NCI-H1092 treated with DMSO at 0.1 percent for 48 hours (cell line): ENCODE results near the gene STAT1.
"Not testable (repeated sequence)": the region's sequence is repeated elsewhere in the genome, so short reads cannot be mapped to it uniquely, and the experiment has no call there.

Source experiments
- DNase-seq: peaks from one replicate; lab custom pipeline; 2025; lab: John Stamatoyannopoulos, UW

Gene STAT1

DNA sequence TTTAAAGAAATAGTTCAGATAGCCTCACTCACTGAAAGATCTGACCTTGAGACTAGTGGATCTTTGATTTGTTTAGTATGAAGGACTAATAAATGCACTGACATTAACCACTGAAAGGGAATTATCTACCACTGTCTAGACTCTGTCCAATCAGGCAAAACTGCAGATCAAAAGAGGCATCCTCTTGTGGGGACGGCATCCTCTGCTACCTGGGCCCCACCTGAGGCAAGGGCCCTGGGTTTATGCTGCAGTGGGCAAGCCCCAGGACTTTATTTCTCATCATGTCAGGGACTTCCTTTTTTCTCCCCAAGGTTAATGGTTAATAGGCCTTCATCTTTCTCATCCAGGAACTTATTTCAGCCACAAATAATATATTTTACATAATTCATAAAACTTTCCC, 32.2 kb downstream of the STAT1 start:
- DNase-seq = no peak

DNA sequence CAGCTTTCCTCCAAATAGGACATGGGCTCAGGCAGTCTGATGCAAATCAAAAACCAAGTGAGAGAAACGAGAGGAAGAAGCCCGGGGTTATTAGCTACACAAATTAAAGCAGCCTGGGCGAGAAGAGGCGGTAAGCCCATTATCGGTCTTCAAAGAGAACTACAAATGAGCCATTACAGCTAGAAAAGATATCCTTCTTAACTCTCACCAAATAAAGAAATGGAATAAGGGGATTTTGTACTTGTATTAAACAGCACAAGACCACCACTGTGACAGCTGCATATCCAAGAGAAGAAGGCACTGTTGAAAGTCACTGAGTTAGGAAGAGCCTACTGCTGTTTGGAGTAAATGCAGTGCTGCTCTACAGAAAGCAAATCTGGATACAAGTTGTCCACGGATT, 32.6 kb downstream of the STAT1 start:
- no peak for DNase-seq

DNA sequence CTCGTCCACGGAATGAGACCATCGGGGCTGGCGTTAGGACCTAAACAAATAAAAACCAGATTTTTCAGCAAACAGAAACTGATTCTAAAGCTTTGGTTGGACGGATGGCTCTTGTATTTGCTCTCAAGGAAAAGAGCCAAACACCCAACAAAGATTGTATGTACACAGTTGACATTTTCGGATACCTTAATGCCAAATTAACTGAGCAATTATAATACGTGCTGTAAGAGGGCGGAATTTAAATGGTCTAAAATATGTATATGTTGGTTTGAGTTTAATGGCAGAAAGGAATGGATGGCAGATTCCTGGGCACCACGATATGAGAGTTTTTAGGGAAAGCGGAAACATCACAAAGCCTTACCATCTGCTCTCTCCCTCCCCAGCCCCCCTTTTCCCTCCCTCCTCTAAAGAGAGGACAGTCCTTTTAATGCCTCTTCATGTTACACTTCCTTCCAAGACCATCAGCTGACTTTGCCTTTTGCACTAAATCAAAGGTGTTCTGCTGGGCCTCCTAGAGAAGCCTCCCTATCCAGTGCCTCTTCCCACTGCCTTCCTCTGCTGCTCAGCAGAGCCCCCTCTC, 33.3 kb downstream of the STAT1 start:
- peak; percentile 83 for DNase-seq

DNA sequence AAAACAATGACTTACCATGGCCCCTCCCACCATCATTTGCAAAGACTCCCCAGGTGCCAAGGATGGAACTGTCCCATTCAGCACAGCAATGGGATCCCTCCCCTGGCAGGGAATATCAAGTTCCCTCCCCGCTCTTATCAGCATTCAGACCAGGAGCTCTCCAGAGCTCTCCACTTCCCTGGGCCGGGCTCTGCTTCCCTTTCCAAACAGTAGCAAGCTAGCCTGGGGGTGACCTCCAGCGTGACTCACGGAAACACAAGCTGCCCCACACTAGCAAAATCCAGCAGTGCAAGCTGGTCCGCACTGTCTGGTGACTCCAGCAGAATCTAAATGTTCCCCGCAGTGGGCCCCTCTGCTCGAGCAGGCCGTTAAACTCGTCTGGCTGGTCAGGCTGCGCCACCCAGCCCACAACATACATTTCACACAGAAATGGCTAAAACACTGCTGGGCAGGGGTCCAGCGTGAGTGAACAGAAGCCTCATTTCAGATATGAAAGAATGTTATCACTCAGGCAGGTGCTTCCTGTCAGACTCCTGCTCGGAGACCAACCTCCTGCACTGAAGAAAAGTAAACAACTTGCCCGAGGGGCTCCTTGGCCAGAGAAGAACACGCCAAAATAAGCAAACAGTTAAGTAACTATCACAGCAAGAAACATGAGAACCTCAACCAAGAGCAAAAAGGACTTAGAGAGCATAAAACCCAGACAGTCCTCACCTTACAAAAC, 33.9 kb downstream of the STAT1 start:
- peak; percentile 90 for DNase-seq

DNA sequence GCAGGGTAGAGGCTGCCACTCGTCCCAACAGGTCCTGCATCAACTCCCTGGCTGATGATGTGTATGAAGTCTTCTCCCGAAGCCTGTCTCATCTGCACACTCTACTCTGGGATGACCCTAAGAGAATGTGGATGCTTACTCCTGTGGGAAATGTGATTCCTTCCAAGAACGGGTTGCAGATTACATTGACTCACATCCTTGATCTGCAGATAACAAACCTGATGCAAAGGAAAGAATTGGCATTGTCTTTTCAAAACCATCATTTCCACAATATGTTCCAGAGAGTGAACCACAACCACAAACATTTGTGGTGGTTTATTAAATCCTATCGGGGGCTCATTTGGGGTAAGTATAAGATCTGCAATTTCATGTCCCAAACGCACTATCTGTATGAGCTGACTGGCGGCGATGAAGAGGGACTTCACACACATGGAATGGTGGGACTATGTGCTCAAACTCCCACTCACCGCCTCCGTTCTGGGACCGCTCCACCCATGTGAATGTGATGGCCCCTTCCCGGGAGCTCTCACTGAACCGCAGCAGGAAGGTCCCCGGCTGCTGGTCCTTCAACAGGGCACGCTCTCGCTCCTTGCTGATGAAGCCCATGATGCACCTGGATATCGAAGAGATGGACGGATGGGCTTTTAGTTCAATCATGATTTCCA, 35.5 kb downstream of the STAT1 start:
- no peak for DNase-seq

DNA sequence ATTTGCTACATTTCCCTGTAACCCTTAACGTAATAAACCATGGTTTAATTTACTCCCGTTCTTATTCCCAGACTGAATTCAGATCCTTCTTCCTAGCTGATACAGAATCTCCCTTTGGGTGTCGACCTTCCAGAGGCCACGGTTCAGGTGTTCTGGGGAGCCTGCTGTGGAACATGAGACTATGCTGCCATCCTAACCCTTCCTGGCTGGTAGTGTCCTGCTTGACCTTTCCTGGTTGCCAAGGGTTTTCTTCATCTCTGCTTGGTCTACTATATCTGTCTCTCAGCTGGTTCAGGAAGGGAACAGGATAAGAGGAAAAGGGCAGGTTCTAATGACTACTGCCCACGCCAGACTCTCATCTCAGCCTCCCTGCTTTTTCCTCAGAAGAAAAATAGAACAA, 36.5 kb downstream of the STAT1 start:
- no peak for DNase-seq

DNA sequence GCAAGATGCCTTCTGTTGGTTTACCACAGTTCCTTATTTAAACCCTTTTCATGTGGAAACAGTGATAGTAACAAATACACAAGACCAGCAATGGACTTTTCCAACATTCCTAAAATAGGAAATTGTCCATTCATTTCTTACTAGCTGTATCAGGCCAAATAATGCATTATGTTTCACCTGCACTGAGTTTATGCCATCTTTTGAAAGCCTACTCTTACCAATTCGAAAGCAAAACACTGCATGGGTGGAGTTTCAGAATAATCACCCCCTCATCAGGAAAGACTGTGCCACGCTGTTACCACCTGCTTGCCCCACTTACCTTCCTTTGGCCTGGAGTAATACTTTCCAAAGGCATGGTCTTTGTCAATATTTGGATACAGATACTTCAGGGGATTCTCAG, 37.5 kb downstream of the STAT1 start:
- DNase-seq = no peak

DNA sequence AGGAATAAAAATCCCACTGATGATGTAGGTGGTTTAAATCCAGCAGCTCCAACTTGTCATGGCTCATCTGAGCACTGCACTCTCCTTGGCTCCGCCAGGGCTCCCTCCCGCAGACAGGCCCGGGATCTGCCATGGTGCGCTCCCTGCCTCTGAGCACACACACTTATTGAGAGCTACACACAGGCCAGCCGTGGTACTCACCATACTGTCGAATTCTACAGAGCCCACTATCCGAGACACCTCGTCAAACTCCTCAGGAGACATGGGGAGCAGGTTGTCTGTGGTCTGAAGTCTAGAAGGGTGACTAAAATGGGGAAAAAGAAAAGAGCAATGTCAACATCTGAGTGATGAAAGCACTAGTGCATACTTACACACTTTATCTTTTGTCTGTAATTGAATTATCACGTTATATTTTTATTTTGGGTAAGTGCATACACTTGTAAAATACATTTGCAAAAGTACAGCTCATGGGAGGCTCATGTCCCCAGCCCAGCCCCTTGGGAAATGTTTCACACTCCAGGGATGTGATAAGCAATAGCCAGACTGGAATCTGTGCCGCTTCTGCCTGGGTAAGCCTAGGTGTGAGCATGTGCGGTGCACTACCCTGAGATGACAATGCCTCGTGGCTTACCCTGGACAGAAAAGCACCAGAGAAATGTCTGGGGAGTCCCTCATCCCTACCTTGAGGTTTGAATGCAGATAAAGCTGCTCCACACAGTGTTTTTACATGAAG, 39.2 kb downstream of the STAT1 start:
- DNase-seq = no peak

DNA sequence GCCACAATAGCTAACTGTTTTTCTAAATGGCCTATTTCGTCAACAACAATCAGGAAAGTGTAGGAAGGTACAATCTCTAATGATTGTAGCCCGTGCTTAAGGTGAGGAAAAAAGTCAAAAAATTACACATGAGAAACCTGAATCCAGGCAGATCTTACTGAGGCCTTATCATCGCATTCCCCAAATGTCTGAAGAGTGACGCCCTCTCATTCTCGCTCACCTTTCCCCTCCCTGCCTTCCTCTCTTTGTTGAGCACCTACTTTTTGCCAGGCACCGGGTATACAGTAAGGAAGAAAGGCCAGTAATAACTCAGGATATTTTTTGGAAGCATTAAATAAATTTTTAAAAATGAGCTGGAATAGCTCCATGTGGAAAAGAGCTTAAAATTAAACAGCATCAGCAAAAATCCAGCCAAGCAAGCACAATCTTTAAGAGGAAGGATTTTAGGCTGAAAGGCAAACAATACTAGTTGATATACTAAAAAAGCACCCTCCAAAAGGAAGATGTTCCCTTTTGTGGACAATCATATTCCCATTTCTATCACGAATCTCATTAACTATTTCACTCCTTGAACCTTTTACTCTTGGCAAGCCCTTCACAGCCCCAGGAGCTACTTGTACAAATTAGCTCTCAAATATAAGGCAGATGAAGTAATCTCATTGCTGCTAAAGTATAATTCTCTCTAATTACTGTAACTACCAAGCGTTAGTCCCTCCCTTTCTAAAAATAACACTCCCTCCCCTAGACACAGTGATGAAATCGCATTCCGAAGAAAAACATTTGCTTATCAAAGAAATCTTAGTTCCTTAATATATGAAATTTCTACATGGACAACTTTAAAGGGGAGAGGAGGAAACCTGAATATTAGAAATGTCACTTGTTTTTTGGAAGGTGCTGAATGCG, 40.0 kb downstream of the STAT1 start:
- DNase-seq = no peak

DNA sequence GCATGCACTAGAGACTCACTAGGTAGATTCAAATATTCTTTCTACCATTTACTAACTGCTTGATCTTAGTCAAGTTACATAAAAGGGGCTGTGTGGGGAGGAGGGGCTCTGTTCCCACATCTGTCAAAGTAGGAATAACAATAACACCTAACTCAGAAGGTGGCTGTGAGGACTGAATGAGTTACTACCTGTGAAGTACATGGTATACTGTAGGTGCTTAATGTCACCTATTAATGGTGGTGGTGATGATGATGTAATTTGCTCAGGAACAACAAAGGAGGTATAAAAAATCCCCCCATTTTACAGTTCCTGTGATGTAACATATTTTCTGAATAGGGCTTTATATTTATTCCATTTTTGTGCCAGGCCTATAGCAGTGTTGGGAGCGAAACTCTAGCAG, 40.7 kb downstream of the STAT1 start:
- DNase-seq = no peak

DNA sequence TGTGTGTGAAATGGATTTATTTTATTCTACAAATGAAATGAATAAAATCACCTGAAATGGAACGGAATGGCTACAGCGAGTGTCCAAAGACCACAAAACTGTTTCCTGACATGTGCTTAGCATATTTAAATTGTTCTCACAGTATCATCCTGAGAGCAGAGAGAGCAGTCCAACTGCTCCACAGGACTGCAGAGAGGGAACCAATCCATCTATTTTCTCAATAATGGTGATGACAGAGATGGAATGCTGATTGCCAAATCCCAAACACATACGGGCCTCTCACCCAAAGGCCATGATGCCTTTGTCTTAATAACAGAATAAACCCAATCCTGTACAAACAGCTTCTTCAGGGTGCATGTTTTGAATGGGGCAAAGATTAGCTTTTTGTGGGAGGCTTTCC, 41.1 kb downstream of the STAT1 start:
- DNase-seq = no peak

DNA sequence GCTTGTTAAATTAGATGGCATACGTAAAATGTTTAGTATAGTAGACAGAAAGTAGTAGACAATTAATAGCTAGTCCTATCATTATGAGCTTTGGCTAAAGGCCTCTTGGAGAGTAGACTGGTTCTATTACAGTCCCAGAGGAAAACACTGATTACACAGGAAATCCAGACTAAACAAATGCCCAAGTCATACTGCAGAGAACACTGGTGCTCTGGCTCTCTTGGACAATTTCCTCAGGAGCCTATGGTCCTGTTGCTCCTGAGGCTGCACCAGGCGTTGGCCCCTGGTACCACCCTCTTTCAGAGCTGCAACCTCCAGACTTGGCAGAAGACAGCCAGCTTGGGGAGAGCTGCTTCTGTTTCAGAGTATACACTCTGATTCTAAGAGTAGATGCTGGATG, 41.8 kb downstream of the STAT1 start:
- DNase-seq = no peak

DNA sequence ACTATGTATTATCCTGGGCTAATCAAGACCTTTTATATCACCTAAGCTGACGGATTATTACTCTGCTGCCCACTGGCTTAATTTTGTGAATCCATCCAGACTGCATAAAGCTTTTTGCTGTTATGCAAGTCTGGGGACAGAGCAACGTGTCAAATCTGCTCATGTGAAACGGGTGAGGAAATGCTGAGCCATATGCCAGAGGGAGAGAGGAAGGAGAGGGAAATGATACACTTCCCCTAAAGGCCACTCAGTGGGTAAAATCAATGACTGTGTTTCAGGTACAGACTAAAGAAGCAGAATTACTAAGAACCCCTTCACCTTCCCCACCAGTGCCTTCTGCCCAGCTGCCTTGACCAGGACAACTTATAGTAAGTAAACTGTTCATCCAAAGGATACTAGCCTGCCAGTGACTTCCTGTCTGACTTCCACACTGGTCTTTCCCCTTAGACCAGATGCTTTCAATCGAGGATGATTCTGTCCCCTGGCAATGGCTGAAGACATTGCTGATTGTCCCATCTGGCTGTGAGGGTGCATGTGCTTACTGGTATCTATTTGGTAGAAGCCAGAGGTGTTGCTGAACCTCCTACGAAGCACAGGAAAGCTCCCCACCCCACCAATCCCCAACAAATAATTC, 43.0 kb downstream of the STAT1 start:
- DNase-seq = no peak

DNA sequence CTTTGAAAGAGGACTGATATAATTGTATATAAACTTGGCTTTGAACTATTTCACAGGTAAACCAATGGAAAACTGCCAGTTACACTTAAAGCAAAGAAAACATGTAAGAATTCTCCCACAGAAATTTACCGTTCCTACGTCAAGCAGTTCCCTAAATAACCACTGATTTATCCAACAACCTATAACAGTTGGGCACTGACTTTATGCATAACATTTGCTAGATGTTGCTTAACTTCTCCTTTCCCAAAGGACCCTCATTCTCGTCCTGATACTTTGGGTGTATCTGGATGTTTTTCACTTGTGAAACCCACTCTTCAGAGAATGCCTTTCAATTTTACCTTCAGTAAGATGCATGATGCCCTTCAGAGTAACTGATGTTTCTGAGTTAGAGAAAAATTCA, 43.8 kb downstream of the STAT1 start:
- DNase-seq = no peak

DNA sequence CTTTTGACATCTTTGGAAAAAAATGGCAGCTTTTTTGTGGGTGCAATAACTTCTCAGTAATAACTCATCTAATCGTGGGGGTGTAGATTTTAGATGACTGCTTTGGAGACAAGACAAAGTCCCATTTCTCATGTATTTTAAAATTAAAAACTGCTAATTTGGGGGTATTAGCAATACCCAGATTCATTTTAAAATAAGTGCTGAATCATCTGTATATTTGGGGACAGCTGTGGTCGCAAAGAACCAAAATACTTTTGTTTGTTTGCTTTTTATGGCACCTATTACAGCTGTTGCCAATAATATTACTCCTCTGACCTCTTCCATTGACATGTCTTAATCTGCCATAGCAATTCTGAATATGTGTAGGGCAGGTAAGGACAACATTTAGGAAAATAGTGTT, 45.4 kb downstream of the STAT1 start:
- DNase-seq = no peak

DNA sequence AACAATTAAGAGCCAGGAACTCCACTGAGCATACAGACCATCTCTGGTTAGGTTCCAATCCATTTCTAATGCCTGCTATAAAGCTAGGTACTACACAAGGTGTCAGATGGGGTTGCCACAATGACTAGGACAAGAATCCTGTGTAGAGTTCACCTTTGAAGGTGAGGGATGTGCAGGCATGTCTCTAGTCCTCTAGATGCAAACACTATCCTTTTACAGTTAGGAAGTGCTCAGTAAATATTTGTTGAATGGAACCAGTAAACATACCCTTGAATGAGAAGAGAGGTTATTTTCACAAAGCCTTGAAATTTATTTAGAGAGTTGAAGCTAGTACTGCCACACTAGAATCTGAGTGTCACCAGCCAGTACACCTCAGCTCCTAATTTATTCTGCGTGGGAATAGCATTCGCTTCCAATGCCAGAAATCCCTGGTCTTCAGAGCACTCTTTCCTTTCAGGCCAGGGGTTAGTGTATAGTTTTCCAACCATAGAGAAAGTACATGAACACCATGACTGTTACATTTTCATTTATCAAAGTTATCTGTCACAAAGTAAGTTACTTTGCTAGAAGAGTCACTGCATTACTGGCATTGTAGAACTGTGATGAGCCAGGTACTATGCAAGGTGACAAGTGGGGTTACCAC, 48.3 kb downstream of the STAT1 start:
- DNase-seq = no peak

DNA sequence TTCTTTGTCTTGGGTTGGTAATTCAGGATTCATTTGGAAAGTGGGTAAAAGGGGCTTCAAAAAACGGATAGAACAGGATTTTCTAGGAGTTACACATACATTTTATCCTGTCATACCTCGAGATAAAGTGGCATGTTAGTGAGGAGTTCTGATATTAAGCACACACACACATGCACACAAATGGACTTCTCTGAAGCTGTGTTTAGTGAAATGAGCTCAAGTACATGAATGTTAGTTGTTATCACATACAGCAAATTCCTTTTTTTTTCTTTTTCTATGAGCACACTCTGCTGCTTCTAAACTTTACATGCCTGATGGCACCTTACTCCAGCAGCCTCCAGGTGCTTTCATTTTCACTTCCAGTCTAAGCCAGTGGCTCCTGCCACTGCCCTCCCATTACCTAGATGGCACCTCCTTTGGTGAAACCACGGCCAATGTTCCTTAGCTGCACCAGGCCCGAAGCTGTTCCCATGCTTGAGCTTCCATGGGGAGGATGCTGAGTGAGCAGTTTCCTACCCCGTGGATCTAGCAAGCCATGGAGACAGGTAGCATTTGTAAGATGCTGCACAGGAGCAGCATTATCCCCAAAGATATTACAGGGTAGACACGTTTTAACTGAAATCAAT, 49.7 kb downstream of the STAT1 start:
- no peak for DNase-seq

DNA sequence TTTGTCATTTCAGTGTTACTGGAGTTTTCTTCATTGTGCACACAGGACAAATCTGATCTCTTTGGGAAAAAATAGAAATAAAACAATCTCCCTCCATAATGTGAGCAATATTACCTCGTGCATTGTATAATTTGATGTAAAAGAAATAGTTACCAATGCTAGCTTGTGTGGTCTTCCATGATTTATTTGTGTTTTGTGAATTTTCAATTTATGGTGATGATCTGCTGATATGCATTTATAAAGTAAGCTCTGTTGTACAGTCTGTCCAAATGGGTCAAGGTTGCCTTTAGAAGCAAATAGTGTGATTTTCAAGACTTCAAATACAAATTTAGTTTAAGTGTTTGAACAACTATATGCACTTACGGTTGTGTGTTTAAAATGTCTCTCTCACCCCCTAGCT, 50.9 kb downstream of the STAT1 start:
- no peak for DNase-seq

DNA sequence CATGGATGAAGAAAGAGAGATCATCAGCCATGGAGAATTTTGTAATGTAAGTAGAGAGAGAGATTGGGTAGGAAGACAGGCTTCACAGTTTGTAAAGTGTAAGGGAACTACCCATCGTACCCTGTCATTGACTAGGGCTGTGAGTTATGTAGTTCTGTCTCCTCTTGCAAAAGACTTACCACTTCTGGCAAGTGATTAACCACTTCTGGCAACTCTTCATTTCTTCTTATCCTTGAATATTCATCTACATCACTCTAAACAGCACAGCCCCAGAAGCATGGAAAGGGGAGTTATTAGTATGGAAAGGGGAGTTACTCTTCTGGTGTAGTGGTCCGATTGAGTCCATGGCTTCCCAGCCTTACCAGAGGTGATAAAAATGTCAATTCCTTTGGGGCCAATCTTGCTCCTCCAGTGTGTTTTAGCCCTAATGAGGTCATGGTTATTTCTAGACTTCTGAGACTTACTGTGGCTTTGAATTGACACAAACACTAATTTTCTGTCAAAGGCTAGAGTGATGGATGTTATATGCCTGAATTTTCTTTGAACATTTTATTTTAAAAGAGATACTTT, 52.0 kb downstream of the STAT1 start:
- DNase-seq = no peak

DNA sequence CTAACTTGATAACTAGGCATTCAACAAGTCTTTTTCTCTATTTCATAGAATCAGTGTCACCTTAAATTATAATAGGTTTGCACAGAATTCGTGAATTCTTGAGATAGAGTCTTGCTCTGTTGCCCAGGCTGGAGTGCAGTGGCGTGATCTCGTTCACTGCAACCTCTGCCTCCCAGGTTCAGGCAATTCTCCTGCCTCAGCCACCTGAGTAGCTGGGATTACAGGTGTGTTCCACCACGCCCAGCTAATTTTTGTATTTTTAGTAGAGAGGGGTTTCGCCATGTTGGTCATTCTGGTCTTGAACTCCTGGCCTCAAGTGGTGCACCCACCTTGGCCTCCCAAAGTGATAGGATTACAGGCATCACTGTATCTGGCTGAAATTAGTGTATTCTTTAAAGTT, 52.9 kb downstream of the STAT1 start:
- DNase-seq = not testable (repeated sequence)
